ENCODE results near the gene MTF2.
A peak's percentile ranks its signal among the peaks of the same experiment; 100 is the strongest.
"Not testable (repeated sequence)": the region's sequence is repeated elsewhere in the genome, so short reads cannot be mapped to it uniquely, and the experiment has no call there.

MTF2 gene

DNA sequence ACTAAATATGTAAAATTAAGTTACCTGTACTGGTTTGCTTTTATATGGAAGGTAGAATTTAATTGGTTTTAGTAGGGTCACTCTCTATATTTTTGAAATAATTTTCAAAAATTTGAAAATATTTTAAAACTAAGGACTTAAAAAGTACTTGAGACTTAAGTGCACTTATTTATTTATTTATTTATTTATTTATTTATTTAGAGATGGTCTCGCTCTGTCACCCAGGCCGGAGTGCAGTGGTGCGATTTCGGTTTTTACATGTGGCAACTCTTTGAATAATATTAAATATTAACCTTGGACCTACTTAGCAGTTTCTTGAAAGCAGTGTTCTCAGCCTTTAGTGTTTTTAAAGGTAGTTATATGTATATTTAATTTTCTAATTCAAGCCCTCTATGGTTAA, 64.7 kb downstream of the MTF2 start:
- no peak for DNase-seq

DNA sequence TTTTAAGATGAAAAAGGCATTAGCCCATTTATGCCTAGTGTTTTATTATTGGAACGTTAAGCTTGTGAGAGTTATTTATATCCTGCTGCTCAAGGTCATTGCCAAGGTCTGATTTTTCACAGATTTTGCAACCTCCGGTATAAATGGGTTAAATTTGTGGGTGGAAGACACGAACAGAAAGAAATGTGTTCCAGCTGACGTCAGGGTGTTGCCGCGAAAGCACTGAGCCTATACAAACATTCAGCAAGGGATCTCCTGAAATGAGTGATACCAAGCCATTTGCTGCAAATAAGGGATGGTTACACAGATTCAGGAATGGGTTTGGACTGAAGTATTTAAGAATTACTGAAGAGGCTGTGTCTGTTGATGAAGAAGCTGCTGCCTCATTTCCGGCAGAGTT, 68.9 kb downstream of the MTF2 start:
- DNase-seq, result no peak

DNA sequence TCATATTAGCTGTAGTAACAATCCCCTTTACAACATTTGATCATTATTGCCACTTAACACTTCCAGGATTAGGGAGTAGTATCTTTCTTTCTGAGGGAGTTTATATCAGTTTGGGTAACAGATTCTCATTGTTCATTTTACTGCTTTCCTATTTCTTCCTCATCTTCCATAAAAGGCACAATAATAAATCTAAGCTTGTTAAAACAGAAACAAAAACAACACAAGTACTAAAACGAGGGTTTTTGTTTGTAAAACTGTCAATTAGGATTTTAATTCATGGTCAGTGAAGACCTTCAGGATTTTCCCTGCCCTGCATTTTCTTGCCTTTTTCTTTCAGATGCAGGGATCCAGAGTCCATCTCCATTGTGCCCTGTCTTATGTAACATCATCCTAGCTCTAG, 71.6 kb downstream of the MTF2 start:
- DNase-seq, result no peak

DNA sequence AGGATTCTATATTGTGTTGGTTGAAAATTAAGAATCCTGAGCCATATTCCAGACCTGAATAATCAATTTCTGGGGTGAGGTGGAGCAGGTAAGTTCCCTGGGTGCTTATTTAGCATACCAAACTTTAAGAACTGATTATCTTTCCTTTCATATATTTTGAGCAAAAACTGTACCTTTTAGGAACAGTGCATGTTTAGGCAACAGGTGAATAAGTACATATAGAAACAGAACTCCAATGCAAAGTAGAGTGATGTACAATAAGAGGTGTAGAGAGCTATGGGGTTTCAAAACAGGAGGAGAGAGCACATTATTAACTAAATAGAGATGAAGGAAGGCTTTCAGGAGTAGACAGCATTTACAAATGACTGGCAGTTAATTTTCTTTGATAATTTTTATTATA, 72.4 kb downstream of the MTF2 start:
- no peak for DNase-seq

DNA sequence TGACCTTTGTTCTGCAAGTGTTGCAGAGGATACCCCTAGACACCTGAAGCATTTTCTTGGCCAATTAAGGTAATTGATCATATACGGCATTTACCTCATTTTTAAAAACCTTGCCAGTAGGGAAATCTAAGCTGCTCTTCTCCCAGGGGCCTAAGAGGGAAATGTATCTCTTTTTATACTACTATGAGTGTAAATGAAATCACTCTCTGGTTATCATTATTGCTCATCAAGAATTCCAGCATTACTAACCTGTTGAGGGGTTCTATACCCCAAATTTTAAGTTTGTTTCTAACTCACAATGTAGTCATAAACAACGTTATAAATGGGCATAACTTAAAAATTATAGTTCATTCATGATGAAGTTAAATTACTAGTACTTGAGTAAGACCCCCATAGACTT, 73.8 kb downstream of the MTF2 start:
- no peak for DNase-seq

DNA sequence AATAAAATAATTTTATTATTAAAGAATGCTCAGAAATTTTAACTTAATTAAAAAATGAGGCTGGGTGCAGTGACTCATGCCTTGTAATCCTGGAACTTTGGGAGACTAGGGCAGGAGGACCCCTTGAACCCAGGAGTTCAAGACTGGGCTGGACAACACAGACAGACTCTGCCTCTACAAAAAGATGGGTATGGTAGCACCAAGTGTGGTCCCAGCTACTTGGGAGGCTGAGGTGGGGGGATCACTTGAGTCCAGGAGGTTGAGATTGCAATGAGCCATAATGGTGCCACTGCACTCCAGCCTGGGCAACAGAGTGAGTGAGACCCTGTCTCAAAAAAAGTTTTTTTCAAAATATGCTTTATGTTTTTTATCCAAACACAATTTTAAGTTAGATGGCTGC, 75.8 kb downstream of the MTF2 start:
- DNase-seq, result no peak

DNA sequence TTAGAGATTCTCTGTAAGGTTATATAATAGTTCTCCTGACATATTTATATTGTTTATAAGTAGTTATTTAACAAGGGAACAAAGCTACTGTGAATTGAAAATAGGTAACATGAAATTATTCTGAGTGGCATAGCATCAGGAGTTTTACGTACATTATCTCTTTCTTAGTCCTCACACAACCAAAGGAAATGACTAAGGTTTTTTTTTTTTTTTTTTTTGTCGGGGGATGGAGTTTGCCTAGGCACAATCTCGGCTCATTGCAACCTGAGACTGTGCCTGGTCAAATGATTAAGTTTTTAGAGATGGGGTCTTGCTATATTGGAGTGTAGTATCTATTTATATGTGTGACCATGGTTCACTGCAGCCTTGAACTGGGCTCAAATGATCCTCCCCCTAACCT, 76.3 kb downstream of the MTF2 start:
- DNase-seq, result no peak

DNA sequence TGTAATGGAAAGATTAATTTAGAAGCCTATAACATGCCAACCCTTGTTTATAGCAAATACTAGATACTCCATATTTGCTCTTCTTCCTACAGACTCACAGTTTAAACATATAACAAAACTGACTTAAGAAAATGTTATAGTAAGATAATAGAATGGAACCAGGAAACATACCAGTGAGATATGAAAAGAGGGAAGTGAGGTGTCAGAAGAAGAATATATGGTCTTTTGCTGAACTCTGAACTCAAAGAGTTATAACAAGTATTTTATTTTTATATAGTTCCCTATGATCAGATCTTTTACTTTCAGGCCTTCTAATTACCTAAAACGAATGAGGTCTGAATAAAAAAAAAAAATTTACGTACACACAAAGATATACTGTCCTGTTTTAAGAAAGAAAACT, 80.3 kb downstream of the MTF2 start:
- no peak for DNase-seq

DNA sequence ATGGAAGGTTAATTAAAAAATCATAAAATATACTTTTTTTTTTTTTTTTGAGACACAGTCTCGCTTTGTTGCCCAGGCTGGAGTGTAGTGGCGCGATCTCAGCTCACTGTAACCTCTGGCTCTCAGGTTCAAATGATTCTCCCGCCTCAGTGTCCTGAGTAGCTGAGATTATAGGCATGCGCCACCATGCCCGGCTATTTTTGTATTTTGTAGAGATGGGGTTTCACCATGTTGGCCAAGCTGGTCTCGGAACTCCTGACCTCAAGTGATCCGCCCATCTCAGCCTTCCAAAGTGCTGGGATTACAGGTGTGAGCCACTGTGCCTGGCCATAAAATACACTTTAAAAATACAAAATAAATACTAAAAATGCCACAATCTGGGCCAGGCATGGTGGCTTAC, 84.2 kb downstream of the MTF2 start:
- DNase-seq, result not testable (repeated sequence)

DNA sequence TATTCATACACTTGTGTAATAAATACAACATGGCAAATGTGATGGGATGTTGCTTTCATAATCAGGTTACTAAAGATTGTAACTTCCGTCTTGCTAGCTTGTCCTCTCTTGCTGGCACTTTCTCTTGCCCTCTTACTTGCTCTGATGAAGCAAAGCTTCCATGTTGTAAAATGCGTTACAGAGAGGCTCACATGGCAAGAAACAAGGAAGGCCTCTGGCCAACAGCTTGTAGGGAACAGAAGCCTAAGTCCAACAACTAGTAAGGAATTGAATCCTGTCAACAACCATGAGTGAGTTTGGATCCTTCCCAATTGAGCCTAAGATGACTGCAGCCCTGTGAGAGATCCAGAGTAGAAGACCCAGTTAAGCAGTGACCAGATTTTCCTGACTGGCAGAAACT, 85.7 kb downstream of the MTF2 start:
- DNase-seq, result no peak

DNA sequence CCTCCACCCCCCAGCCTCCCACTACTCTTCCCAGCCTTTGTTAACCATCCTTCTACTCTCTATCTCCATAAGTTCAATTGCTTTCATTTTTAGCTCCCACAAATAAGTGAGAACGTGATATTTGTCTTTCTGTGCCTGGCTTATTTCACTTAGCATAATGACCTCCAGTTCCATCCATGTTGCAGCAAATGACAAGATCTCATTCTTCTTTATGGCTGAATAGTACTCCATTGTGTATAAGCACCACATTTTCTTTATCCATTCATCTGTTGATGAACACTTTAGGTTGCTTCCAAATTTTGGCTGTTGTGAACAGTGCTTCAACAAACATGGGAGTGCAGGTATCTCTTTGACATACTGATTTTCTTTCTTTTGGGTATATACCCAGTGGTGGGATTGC, 86.8 kb downstream of the MTF2 start:
- DNase-seq, result not testable (repeated sequence)

DNA sequence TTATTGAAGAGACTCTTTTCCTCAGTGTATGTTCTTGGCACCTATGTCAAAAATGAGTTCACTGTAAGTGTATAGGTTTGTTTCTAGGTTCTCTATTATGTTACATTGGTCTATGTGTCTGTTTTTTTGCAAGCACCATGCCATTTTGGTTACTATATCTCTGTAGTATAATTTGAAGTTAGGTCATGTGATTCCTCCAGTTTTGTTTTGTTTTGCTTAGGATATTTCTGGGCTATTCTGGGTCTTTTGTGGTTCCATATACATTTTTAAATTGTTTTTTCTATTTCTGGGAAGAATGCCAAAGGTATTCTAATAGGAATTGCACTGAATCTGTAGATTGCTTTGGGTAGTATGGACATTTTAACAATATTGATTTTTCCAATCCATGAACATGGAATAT, 87.9 kb downstream of the MTF2 start:
- DNase-seq, result no peak

DNA sequence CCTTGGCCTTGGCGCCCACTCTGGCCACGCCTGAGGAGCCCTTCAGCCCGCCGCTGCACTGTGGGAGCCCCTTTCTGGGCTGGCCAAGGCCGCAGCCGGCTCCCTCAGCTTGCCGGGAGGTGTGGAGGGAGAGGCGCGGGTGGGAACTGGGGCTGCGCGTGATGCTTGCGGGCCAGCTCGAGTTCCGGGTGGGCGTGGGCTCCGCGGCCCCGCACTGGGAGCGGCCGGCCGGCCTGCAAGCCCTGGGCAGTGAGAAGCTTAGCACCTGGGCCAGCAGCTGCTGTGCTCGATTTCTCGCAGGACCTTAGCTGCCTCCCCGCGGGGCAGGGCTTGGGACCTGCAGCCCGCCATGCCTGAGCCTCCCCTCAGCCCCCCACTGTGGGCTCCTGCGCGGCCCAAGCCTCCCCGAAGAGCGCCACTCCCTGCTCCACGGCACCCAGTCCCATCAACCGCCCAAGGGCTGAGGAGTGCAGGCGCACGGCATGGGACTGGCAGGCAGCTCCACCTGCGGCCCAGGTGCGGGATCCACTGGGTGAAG, 91.1 kb downstream of the MTF2 start:
- not testable (repeated sequence) for DNase-seq

DNA sequence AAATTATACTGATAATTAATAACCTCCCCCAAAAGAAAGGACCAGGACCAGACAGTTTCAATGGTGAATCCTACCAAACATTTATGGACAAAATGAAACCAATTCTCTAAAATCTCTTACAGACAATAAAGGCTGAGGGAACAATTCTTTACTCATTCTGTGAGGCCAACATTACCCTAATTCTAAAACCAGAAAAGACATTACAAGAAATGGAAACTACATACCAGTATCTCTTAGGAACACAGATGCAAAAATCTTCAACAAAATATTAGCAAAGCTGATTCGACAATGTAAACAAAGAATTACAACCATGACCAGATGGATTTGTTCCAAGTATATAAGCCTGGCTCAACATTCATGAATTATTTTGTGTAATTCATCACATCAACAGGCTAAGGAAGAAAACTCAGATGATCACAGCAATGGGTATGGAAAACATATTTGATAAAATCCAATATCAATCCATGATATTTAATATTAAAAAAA, 92.5 kb downstream of the MTF2 start:
- no peak for DNase-seq

DNA sequence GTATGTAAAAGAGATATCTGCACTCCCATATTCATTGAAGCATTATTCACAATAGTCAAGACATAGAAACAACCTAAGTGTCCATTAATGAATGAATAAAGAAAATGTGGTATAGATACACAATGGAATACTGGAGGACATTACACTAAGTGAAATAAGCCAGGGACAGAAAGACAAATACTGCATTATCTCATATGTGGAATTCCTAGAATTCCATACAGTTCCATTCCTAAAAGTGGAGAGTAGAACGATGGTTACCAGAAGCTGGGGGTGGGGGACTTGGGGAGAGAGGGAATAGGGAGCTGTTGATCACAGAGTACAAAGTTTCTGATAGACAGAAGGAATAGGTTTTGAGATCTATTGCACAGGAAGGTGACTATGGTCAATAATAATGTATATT, 93.7 kb downstream of the MTF2 start:
- no peak for DNase-seq

DNA sequence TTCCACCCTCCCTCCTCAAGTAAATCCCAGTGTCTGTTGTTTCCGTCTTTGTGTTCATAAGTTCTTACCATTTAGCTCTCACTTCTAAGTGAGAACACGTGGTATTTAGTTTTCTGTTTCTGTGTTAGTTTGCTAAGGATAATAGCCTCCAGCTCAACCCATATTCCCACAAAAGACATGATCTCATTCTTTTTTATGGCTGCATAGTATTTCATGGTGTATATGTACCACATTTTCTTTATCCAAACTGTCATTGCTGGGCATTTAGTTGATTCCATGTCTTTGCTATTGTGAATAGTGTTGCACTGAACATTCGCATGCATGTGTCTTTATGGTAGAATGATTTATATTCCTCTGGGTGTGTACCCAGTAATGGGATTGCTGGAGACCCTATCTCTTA, 95.6 kb downstream of the MTF2 start:
- not testable (repeated sequence) for DNase-seq

DNA sequence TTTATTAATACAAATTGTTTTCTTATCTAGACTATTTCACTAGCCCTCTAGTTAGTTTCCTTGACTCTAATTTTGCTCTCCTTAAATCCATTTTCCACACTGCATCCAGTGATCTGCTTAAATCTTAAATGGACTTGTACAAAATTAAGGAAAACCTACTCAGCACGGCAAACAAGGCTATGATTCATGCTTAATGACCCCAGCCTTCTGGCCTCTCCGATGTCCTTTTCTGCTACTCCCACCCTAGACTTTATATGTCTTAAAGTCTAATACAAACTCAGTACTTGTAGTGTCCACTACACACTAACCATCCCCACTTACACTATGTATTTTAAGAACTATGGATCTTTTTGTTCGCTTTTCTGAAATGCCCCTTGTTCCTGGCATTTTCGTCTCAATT, 98.9 kb downstream of the MTF2 start:
- no peak for DNase-seq

DNA sequence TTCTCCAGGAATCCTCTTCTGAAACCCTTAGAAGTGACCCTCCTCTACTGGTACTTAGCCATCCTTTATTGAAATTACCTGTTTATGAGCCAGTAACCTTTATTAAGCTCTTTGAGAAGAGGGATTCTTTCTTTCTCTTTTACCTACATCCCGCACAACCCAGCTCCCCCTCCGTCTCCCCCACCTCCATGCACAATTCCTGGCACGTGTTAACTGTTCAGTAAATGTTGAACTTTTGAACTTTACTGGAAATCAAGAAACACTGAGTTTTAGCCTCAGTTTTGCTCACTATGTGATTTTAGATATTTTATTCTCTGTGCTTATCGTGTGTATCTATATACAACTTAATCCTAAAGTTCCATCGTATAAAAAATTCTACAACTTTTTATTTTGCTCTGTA, 99.3 kb downstream of the MTF2 start:
- no peak for DNase-seq

DNA sequence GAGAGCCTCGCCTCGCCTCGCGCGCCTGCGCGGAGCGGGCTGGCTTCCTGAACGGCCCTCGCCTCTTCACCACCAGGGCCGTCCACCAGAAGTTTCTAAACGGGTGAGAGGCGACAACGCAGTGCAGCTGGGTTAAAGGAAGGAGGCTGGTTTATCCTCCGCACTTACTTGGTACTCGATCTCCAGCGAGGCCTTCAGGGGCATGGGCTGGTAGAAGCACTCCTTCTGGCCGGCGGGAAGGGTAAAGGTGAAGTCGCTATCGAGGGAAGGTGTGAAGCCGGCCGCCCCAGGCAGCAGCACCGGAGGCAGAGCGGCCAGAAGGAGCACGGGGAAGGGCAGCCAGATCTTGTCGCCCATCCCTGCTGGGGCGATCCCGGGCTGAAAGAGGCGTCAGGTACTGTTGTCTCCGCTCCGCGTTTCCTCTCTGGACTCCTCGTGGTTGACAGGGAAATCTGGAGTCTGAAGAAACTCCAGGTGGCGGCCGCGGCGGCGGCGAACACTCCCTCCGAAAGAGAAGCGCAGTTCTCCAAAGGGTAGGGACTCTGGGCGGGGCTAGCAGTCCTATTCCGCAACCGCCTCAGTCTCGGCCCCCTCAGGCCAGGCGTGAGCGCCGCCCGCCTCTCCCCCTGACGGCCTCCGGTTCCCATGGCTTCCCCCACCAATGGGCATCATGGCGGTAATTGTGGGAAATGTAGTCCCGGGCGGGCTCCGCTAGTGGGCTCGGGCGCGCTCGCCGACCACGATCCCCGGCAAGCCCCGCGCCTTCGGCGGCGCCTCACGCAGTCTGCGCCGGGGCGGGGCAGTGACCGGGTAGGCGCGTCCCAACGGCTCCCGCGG, 101.0 kb downstream of the MTF2 start, which contains the start of gene TMED5:
TMED5 (minus strand) TSS at position 528 of the 837 bp plus-strand sequence; CDS start at position 357, 171 bp downstream.
- DNase-seq, result peak; percentile 95

DNA sequence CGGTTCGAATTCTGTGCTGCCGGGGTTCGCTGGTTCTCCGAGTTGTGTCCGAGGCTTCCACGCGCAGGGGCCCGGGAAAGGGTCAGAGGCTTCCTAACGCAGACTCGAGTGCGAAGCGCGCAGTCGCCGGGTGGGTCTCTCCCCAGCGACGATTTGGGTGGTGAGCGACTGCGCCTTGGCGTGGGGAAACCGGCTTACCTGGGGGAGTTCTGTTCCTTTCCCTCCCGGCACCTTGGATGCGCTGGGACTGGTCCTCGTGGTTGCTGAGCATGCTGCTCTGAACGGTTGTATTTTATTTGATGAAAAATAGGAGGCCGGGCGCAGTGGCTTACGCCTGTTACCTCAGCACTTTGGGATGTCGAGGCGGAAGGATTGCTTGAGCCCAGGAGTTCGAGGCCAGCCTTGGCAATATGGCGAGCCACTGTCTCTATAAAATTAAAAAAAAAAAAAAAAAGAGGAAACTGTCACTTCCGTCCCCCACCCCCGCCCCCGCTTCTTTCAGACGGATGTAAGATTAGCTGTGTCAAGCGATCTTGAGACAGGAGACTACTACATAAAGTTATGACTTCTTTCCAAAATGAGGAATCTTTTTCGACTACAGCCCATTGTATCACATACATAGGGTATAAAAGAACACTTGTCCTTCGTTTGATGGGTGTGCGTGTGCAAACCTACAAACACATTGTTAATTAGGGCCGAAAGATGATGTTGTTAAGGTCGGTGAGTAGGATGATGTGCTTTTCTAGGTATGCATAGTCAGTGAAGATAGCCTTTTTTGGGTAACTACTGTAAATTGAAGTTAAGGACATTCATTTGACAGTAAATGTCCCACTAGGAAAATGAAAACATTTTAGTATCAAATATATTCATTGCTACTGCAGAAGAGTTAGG, 101.9 kb downstream of the MTF2 start, which contains the start of gene CCDC18:
CCDC18 (plus strand) TSS at position 2 of the 891 bp plus-strand sequence. CDS start 2,638 bp downstream, outside the sequence.
- peak; percentile 68 for DNase-seq

DNA sequence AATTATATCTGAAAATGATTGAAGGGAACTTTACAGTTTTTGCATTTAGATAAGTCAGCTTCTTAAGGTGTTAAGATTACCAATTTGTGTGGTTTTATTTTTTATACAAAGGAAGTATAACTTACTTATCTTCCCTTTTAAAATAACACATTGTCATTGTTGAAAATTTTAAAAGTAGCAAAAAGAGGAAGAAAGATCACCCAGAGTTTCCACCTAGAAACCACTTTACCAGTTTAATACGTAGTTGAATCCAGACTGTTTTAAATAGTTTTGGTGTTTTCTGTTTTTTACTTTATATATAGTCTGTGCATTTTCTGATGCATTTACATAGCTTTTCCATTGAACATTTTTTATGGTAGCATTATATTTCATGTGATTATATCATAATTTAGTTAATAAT, 107.6 kb downstream of the MTF2 start:
- DNase-seq, result no peak

Measured in stimulated activated CD8-positive, alpha-beta memory T cell treated with anti-CD3 and anti-CD28 coated beads, Interleukin-4, amount 100 ng/mL, for 48 hours (primary cell).